Fibroblast of lung (primary cell): ENCODE data around the gene SLC7A6OS. TPM values are rescaled to one million over a fixed set of nuclear protein-coding genes. Genes with fewer than 3 reads are reported as not detected.

Source experiments
- DNase-seq, 2 donors: peaks; one replicate each; pipeline versions ENCODE4 v3.0.0 to v3.0.0-alpha.2; 2010; ENCODE audit warnings: low read depth in 2 of 2
- H2AFZ ChIP-seq: 2 replicates; pipeline ENCODE4 v1.5.1; 2012; ENCODE audit warnings: low read length, control low read depth, inconsistent platforms
- H3K27ac ChIP-seq: 2 replicates; pipeline ENCODE4 v1.5.1; 2011; ENCODE audit warnings: low read length, control low read depth; ENCODE audit not compliant: insufficient read depth
- H3K27me3 ChIP-seq: 2 replicates; pipeline ENCODE4 v1.5.1; 2011; ENCODE audit warnings: mild to moderate bottlenecking, low read length; ENCODE audit not compliant: control insufficient read depth, insufficient read depth
- H3K36me3 ChIP-seq: 2 replicates; pipeline ENCODE4 v1.5.1; 2011; ENCODE audit warnings: low read length; ENCODE audit not compliant: control insufficient read depth, insufficient read depth
- H3K4me1 ChIP-seq: 2 replicates; pipeline ENCODE4 v1.5.1; 2011; ENCODE audit warnings: low read length; ENCODE audit not compliant: control insufficient read depth, insufficient read depth; ENCODE audit errors: extremely low read depth
- H3K4me2 ChIP-seq: 2 replicates; pipeline ENCODE4 v1.5.1; 2011; ENCODE audit warnings: low read length, control low read depth; ENCODE audit not compliant: insufficient read depth; ENCODE audit errors: extremely low read depth
- H3K4me3 ChIP-seq, 4 experiments: fragments of 200-600 bp in 1 of 4; sonication (generic) in 1 of 4; replicated peaks in 1 of 4; 2 replicates each; pipeline ENCODE4 v1.5.1; 2011 to 2016; ENCODE audit warnings: low read length in 4 of 4, low read depth in 3 of 4, mild to moderate bottlenecking in 3 of 4, control low read depth in 2 of 4, inconsistent platforms in 1 of 4, mixed read lengths in 1 of 4; ENCODE audit not compliant: insufficient read depth in 1 of 4; ENCODE audit errors: control extremely low read depth in 1 of 4
- H3K79me2 ChIP-seq: 2 replicates; pipeline ENCODE4 v1.5.1; 2012; ENCODE audit warnings: mild to moderate bottlenecking, low read length, inconsistent platforms; ENCODE audit not compliant: control insufficient read depth, insufficient read depth
- H3K9ac ChIP-seq: 2 replicates; pipeline ENCODE4 v1.5.1; 2011; ENCODE audit warnings: mild to moderate bottlenecking, low read length, control low read depth; ENCODE audit not compliant: insufficient read depth
- H3K9me3 ChIP-seq: 2 replicates; pipeline ENCODE4 v1.5.1; 2012; ENCODE audit warnings: low read depth, low read length; ENCODE audit not compliant: control insufficient read depth, insufficient read depth
- H4K20me1 ChIP-seq: 2 replicates; pipeline ENCODE4 v1.5.1; 2011; ENCODE audit warnings: low read length; ENCODE audit not compliant: control insufficient read depth, insufficient read depth; ENCODE audit errors: extremely low read depth
- CTCF ChIP-seq, 2 donors: IDR thresholded peaks in 1 of 2; conservative IDR thresholded peaks in 1 of 2; 1 replicate in 1 of 2; 2 replicates in 1 of 2; pipeline ENCODE4 v1.5.1; 2011 to 2012; ENCODE audit warnings: low read length in 2 of 2, control low read depth in 1 of 2, inconsistent platforms in 1 of 2, low read depth in 1 of 2, mild to moderate bottlenecking in 1 of 2
- EZH2 ChIP-seq: IDR thresholded peaks from 2 replicates; pipeline ENCODE4 v1.5.1; 2012; ENCODE audit warnings: low read length, control low read depth, mild to moderate bottlenecking; ENCODE audit errors: missing control alignments
- polyA plus RNA-seq, 2 donors: library from polyadenylated mRNA; depleted of rRNA in 1 of 2; stranded (reverse) in 1 of 2; unstranded in 1 of 2; fragments of >200 nt; gene quantifications; 2 replicates each; pipeline ENCODE4 v1.2.1, GENCODE V29; 2011 to 2012; ENCODE audit warnings: missing spikeins in 1 of 2
- total RNA-seq: library from RNA; depleted of rRNA; stranded (reverse); fragments of >200 nt; gene quantifications from 2 replicates; pipeline ENCODE4 v1.2.1, GENCODE V29; 2014

The SLC7A6OS gene
- total and polyA plus RNA-seq, 2 donors (not counting 1 experiment from before 2014, with no cell fraction given) = 8.7 to 19.5 TPM

- no peak for DNase-seq
- H3K79me2 ChIP-seq = no peaks in the 10 kb centered on the region
- H2AFZ ChIP-seq = no peak overlapping the region
- H3K4me2 ChIP-seq = no peak overlapping the region
- H3K27ac ChIP-seq = no peak overlapping the region
- H3K9me3 ChIP-seq = no peaks in the 10 kb centered on the region
- TF ChIP-seq EZH2 (no peak), CTCF (conservative IDR thresholded peaks at IDR 0.05 in 1 of 2, IDR thresholded peaks at IDR 0.05 in 1 of 2; ENCODE audit: low read depth in 1 of 2, low read length in 2 of 2) (no peak)
- peaks cover 17% of the 10 kb centered on the region for H3K4me1 ChIP-seq
- H3K4me3 ChIP-seq = no peak overlapping the region
- H3K9ac ChIP-seq = no peak overlapping the region
- no peaks in the 10 kb centered on the region for H4K20me1 ChIP-seq
- no peaks in the 10 kb centered on the region for H3K27me3 ChIP-seq
- peaks cover 19% of the 10 kb centered on the region for H3K36me3 ChIP-seq
Observed at GRCh38 chr16:68296693-68297092, 14.1 kb downstream of the SLC7A6OS start.

DNA sequence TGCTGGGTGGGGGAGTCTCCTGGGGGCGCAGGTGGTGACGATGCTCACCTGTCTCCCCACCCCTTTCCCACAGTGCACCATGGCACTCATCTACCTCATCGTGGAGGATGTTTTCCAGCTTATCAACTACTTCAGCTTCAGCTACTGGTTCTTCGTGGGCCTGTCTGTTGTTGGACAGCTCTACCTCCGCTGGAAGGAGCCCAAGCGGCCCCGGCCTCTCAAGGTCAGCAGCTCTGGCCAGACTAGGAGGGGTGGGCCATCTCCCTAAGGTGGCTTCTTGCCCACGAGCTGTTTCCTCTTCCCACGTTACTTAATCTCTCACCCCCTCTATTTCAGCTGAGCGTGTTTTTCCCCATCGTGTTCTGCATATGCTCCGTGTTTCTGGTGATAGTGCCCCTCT lies 14.5 kb downstream of the SLC7A6OS start:
- TF ChIP-seq EZH2 = no peak
- TF ChIP-seq CTCF (conservative IDR thresholded peaks at IDR 0.05 in 1 of 2, IDR thresholded peaks at IDR 0.05 in 1 of 2; ENCODE audit: low read depth in 1 of 2, low read length in 2 of 2) = no peak
- peaks cover 17% of the 10 kb centered on the region for H3K4me1 ChIP-seq
- no peak overlapping the region for H3K27ac ChIP-seq
- DNase-seq = no peak
- no peak overlapping the region for H3K9ac ChIP-seq
- no peak overlapping the region for H3K4me3 ChIP-seq
- H3K9me3 ChIP-seq = no peaks in the 10 kb centered on the region
- no peaks in the 10 kb centered on the region for H3K27me3 ChIP-seq
- no peak overlapping the region for H2AFZ ChIP-seq
- H4K20me1 ChIP-seq = no peaks in the 10 kb centered on the region
- no peak overlapping the region for H3K4me2 ChIP-seq
- H3K79me2 ChIP-seq = no peaks in the 10 kb centered on the region
- peaks cover 21% of the 10 kb centered on the region for H3K36me3 ChIP-seq

DNA sequence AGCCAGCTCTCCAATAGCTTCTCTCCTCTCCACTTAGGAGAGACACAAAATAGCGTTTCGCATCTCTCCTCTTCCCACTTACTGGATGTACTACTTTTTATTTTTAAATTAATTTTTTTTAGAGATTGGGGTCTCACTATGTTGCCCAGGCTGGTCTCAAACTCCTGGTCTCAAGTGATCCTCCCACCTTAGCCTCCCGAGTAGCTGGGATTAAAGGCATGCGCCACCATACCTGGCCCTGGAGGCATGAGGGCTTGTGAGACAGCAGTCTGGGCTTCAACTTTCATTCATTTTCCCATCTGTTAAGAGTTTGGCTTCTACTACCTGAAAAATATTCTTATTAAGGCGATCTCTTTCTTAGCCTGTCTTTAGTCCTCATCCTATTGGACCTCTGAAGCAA lies 18.3 kb downstream of the SLC7A6OS start:
- Histone ChIP-seq H3K4me2 (no peak overlapping the region), H3K4me1 (peaks cover 8% of the 10 kb centered on the region), H4K20me1 (no peaks in the 10 kb centered on the region), H3K4me3 (no peak overlapping the region), H2AFZ (no peak overlapping the region), H3K36me3 (peaks cover 16% of the 10 kb centered on the region), H3K27ac (no peak overlapping the region), H3K9ac (no peak overlapping the region), H3K27me3 (no peaks in the 10 kb centered on the region), H3K79me2 (no peaks in the 10 kb centered on the region), H3K9me3 (no peaks in the 10 kb centered on the region)
- DNase-seq = no peak
- TF ChIP-seq EZH2 (no peak), CTCF (conservative IDR thresholded peaks at IDR 0.05 in 1 of 2, IDR thresholded peaks at IDR 0.05 in 1 of 2; ENCODE audit: low read depth in 1 of 2, low read length in 2 of 2) (no peak)
